ENCODE results near the gene ZNF487. TPM values are rescaled to one million over a fixed set of nuclear protein-coding genes. Genes with fewer than 3 reads are reported as not detected.

The ZNF487 gene
- total and polyA plus RNA-seq, 2 of the 13 experiments (the other 11 are each of a cell fraction or from before 2014, with no cell fraction given), result 7.4 to 8.8 TPM

DNA sequence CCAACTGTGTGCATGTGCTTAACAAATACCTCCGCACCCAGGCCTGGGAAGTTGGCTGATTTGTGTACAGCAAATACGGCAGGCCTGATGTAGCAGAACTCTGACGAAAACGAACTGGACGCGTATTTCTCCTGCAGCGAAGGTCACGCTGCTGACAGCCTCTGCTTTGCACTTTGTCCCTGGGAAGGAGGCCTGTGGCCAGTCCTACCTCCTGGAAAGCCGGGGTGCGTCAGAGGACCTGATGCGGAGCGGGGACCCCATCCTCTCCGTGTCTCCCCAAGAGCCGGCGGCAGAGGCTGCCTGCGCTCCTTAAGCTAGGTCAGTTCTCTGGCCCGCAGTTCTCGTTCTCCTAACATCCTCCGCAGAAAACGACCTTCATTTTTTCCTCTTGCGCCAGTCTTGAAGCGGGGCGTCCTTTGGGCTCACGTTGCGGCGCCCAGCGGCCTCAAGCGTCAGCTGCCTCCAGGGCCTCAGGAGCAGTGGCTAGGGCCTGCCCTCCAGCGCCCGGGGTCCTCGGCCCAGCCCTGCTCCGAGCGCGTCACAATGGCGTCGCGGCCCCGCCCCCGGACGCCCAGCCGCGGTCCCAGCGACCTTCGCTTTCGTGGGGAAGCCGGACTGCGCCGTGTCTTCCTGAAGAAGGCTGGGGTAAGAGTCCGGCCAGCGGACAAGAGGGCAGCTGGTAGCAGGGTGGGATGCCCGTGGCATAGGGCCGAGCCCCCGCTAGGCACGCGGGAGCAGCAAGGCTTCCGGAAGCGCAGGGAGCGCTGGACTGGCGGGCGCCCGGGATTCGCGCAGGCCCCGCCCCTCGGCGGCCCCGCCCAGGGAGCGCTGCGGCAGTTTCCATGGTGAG, at the start of gene ZNF487 (continued):
- TF ChIP-seq PRDM4 (CRISPR knock-in tag; IDR thresholded peaks at IDR 0.05; ENCODE audit: borderline replicate concordance) (no peak), KLF9 (CRISPR knock-in tag; IDR thresholded peaks at IDR 0.05; ENCODE audit: low read depth) (no peak), ZNF678 (CRISPR knock-in tag; IDR thresholded peaks at IDR 0.05) (no peak; the same call in 1 of the 2 replicates), ZNF460 (CRISPR knock-in tag; IDR thresholded peaks at IDR 0.05; ENCODE audit: borderline replicate concordance) (peak; percentile 59; the same call in 1 of the 2 replicates), ZNF558 (CRISPR knock-in tag; IDR thresholded peaks at IDR 0.05; ENCODE audit: borderline replicate concordance) (peak; percentile 82; the same call in 1 of the 2 replicates), NFAT5 (CRISPR knock-in tag; IDR thresholded peaks at IDR 0.05) (peak; percentile 54; the same call in 1 of the 2 replicates), ERF (CRISPR knock-in tag; IDR thresholded peaks at IDR 0.05) (peak; percentile 91), GPN1 (CRISPR knock-in tag; IDR thresholded peaks at IDR 0.05; ENCODE audit: borderline replicate concordance) (no peak), TARDBP (CRISPR knock-in tag; IDR thresholded peaks at IDR 0.05) (peak; percentile 67), ZNF605 (CRISPR knock-in tag; IDR thresholded peaks at IDR 0.05) (peak; percentile 86), JUNB (CRISPR knock-in tag; IDR thresholded peaks at IDR 0.05; ENCODE audit: borderline replicate concordance) (no peak), SIN3A (IDR thresholded peaks at IDR 0.05; ENCODE audit: borderline replicate concordance, low read depth, low read length) (no peak; the same call in 1 of the 2 replicates), ZNF354B (CRISPR knock-in tag; IDR thresholded peaks at IDR 0.05) (no peak), ZNF335 (CRISPR knock-in tag; IDR thresholded peaks at IDR 0.05) (peak; percentile 82; the same call in 1 of the 2 replicates), MED13 (CRISPR knock-in tag; IDR thresholded peaks at IDR 0.05) (peak; percentile 69; the same call in 1 of the 2 replicates), RELA (CRISPR knock-in tag; IDR thresholded peaks at IDR 0.05) (no peak), SOX6 (IDR thresholded peaks at IDR 0.05) (no peak), SOX6 (CRISPR knock-in tag; IDR thresholded peaks at IDR 0.05) (peak; percentile 75)
- TF ChIP-seq, protein P1, sequence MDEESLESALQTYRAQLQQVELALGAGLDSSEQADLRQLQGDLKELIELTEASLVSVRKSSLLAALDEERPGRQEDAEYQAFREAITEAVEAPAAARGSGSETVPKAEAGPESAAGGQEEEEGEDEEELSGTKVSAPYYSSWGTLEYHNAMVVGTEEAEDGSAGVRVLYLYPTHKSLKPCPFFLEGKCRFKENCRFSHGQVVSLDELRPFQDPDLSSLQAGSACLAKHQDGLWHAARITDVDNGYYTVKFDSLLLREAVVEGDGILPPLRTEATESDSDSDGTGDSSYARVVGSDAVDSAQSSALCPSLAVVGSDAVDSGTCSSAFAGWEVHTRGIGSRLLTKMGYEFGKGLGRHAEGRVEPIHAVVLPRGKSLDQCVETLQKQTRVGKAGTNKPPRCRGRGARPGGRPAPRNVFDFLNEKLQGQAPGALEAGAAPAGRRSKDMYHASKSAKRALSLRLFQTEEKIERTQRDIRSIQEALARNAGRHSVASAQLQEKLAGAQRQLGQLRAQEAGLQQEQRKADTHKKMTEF (CRISPR knock-in tag; IDR thresholded peaks at IDR 0.05), result peak; percentile 95
- TF ChIP-seq, protein P2, sequence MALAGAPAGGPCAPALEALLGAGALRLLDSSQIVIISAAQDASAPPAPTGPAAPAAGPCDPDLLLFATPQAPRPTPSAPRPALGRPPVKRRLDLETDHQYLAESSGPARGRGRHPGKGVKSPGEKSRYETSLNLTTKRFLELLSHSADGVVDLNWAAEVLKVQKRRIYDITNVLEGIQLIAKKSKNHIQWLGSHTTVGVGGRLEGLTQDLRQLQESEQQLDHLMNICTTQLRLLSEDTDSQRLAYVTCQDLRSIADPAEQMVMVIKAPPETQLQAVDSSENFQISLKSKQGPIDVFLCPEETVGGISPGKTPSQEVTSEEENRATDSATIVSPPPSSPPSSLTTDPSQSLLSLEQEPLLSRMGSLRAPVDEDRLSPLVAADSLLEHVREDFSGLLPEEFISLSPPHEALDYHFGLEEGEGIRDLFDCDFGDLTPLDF (CRISPR knock-in tag; IDR thresholded peaks at IDR 0.05), result peak; percentile 85

Measured in HepG2 (cell line).